ENCODE measurements around the gene CCP110. TPM values are rescaled to one million over a fixed set of nuclear protein-coding genes. Genes with fewer than 3 reads are reported as not detected.

Gene CCP110
- total and polyA plus RNA-seq, 2 experiments from 2014 or later, result 4.3 to 9.2 TPM

GRCh38 chr16:19598805-19599510 is 75.2 kb downstream of the CCP110 start:
- H3K27ac ChIP-seq, result no peak overlapping the region
- no peak overlapping the region for H2AFZ ChIP-seq
- 86% methylated on average over 6 of the region's 6 CpGs for WGBS (ENCODE audit: low lambda C conversion rate, missing lambda C conversion rate)
- no peaks in the 10 kb centered on the region for H3K79me2 ChIP-seq
- no peaks in the 10 kb centered on the region for H4K20me1 ChIP-seq (ENCODE audit: insufficient read depth, poor library complexity, severe bottlenecking)
- H3K4me3 ChIP-seq, result no peak overlapping the region
- H3K4me2 ChIP-seq, result no peak overlapping the region
- DNase-seq (ENCODE audit: low spot score), result no peak
- no peaks in the 10 kb centered on the region for H3K27me3 ChIP-seq
- no peaks in the 10 kb centered on the region for H3K9me3 ChIP-seq (ENCODE audit: low read depth)
- TF ChIP-seq EZH2 (IDR thresholded peaks at IDR 0.05; ENCODE audit: borderline replicate concordance) (no peak), CTCF (IDR thresholded peaks at IDR 0.05; ENCODE audit: poor library complexity) (no peak), EZH2phosphoT487 (IDR thresholded peaks at IDR 0.05; ENCODE audit: low read depth, severe bottlenecking, unreplicated experiment) (no peak)
- H3K9me2 ChIP-seq (replicated peaks; ENCODE audit: insufficient read depth), result no peaks in the 10 kb centered on the region
- no peaks in the 10 kb centered on the region for H3K4me1 ChIP-seq (ENCODE audit: insufficient read depth)
- no peaks in the 10 kb centered on the region for H3K36me3 ChIP-seq (replicated peaks; ENCODE audit: insufficient read depth, low read depth)

- no peaks in the 10 kb centered on the region for H3K4me1 ChIP-seq (ENCODE audit: insufficient read depth)
- H3K9me2 ChIP-seq (replicated peaks; ENCODE audit: insufficient read depth), result no peaks in the 10 kb centered on the region
- WGBS (ENCODE audit: low lambda C conversion rate, missing lambda C conversion rate), result 93% methylated on average over 5 of the region's 5 CpGs
- no peaks in the 10 kb centered on the region for H3K9me3 ChIP-seq (ENCODE audit: low read depth)
- H3K79me2 ChIP-seq, result no peaks in the 10 kb centered on the region
- no peaks in the 10 kb centered on the region for H3K36me3 ChIP-seq (replicated peaks; ENCODE audit: insufficient read depth, low read depth)
- no peaks in the 10 kb centered on the region for H3K27me3 ChIP-seq
- H2AFZ ChIP-seq, result no peak overlapping the region
- no peak overlapping the region for H3K27ac ChIP-seq
- no peak overlapping the region for H3K4me3 ChIP-seq
- no peak for DNase-seq (ENCODE audit: low spot score)
- TF ChIP-seq EZH2phosphoT487 (IDR thresholded peaks at IDR 0.05; ENCODE audit: low read depth, severe bottlenecking, unreplicated experiment) (no peak), CTCF (IDR thresholded peaks at IDR 0.05; ENCODE audit: poor library complexity) (no peak), EZH2 (IDR thresholded peaks at IDR 0.05; ENCODE audit: borderline replicate concordance) (no peak)
- H4K20me1 ChIP-seq (ENCODE audit: insufficient read depth, poor library complexity, severe bottlenecking), result no peaks in the 10 kb centered on the region
- H3K4me2 ChIP-seq, result no peak overlapping the region
Measured at GRCh38 chr16:19599968-19600716, 76.4 kb downstream of the CCP110 start.

- 72% methylated on average over 13 of the region's 13 CpGs for WGBS (ENCODE audit: low lambda C conversion rate, missing lambda C conversion rate)
- Histone ChIP-seq H3K79me2 (no peaks in the 10 kb centered on the region), H2AFZ (no peak overlapping the region), H3K4me2 (no peak overlapping the region), H3K4me3 (no peak overlapping the region), H3K9me2 (replicated peaks; ENCODE audit: insufficient read depth) (no peaks in the 10 kb centered on the region), H3K9me3 (ENCODE audit: low read depth) (no peaks in the 10 kb centered on the region), H3K27me3 (no peaks in the 10 kb centered on the region), H3K4me1 (ENCODE audit: insufficient read depth) (no peaks in the 10 kb centered on the region), H4K20me1 (ENCODE audit: insufficient read depth, poor library complexity, severe bottlenecking) (no peaks in the 10 kb centered on the region), H3K36me3 (replicated peaks; ENCODE audit: insufficient read depth, low read depth) (no peaks in the 10 kb centered on the region), H3K27ac (no peak overlapping the region)
- DNase-seq (ENCODE audit: low spot score), result peak; percentile 52
- TF ChIP-seq EZH2 (IDR thresholded peaks at IDR 0.05; ENCODE audit: borderline replicate concordance) (no peak), CTCF (IDR thresholded peaks at IDR 0.05; ENCODE audit: poor library complexity) (peak; percentile 75)
Measured at GRCh38 chr16:19601083-19601976, 77.6 kb downstream of the CCP110 start.

Other genes starting within 250 kb of the CCP110 start
- not detected in 2 replicates for gene CLEC19A, start 238.2 kb upstream of the CCP110 start, total RNA-seq
- not detected in 2 replicates for gene CLEC19A, start 238.2 kb upstream of the CCP110 start, polyA plus RNA-seq
- gene TMC5, start 106.1 kb upstream of the CCP110 start, total RNA-seq, result 2.9 and 3.1 TPM in 2 replicates
- gene TMC5, start 106.1 kb upstream of the CCP110 start, polyA plus RNA-seq, result 3.3 and 4.0 TPM in 2 replicates
- 83.2 and 99.9 TPM in 2 replicates for gene GDE1, start 1.8 kb upstream of the CCP110 start, total RNA-seq
- 77.6 and 78.4 TPM in 2 replicates for gene GDE1, start 1.8 kb upstream of the CCP110 start, polyA plus RNA-seq
- gene VPS35L, start 31.8 kb downstream of the CCP110 start, total RNA-seq, result 47.5 and 55.1 TPM in 2 replicates
- gene VPS35L, start 31.8 kb downstream of the CCP110 start, polyA plus RNA-seq, result 52.8 and 56.1 TPM in 2 replicates
- 19.4 and 22.0 TPM in 2 replicates for gene KNOP1, start 194.3 kb downstream of the CCP110 start, total RNA-seq
- 28.2 and 30.4 TPM in 2 replicates for gene KNOP1, start 194.3 kb downstream of the CCP110 start, polyA plus RNA-seq
- gene IQCK, start 194.3 kb downstream of the CCP110 start, total RNA-seq, result 9.7 and 11.8 TPM in 2 replicates
- 7.2 and 12.0 TPM in 2 replicates for gene IQCK, start 194.3 kb downstream of the CCP110 start, polyA plus RNA-seq